ENCODE results near the gene NAGS.
"Not testable (repeated sequence)": the region's sequence is repeated elsewhere in the genome, so short reads cannot be mapped to it uniquely, and the experiment has no call there.

Gene NAGS

GRCh38 chr17:44033861-44034408 is 29.5 kb downstream of the NAGS start:
- in situ Hi-C loops (cut with MboI; ENCODE audit: low pct_unique_long_range_greater_than_20kb, low sequenced_read_pairs) = no loop called here
- peak; percentile 12 for DNase-seq

GRCh38 chr17:44034688-44035087 is 30.3 kb downstream of the NAGS start:
- in situ Hi-C loops (cut with MboI; ENCODE audit: low pct_unique_long_range_greater_than_20kb, low sequenced_read_pairs); DNase-seq: not testable (repeated sequence)

GRCh38 chr17:44037471-44037870 is 33.0 kb downstream of the NAGS start:
- DNase-seq = no peak
- in situ Hi-C loops (cut with MboI; ENCODE audit: low pct_unique_long_range_greater_than_20kb, low sequenced_read_pairs) = no loop called here

- no peak for DNase-seq
- in situ Hi-C loops (cut with MboI; ENCODE audit: low pct_unique_long_range_greater_than_20kb, low sequenced_read_pairs) = no loop called here
Observed at GRCh38 chr17:44038604-44039011, 34.2 kb downstream of the NAGS start.

GRCh38 chr17:44039829-44040635 is 35.6 kb downstream of the NAGS start:
- in situ Hi-C loops (cut with MboI; ENCODE audit: low pct_unique_long_range_greater_than_20kb, low sequenced_read_pairs) = no loop called here

GRCh38 chr17:44043272-44043696 is 38.9 kb downstream of the NAGS start:
- in situ Hi-C loops (cut with MboI; ENCODE audit: low pct_unique_long_range_greater_than_20kb, low sequenced_read_pairs) = no loop called here
- no peak for DNase-seq

More at GRCh38 chr17:44039829-44040635, 35.6 kb downstream of the NAGS start:
- no peak for DNase-seq

- in situ Hi-C loops (cut with MboI; ENCODE audit: low pct_unique_long_range_greater_than_20kb, low sequenced_read_pairs) = no loop called here
- no peak for DNase-seq
Observed at GRCh38 chr17:44044071-44044470, 39.6 kb downstream of the NAGS start.

GRCh38 chr17:44045486-44045885 is 41.1 kb downstream of the NAGS start:
- in situ Hi-C loops (cut with MboI; ENCODE audit: low pct_unique_long_range_greater_than_20kb, low sequenced_read_pairs) = no loop called here
- DNase-seq = no peak

GRCh38 chr17:44046893-44047292 is 42.5 kb downstream of the NAGS start:
- DNase-seq; in situ Hi-C loops (cut with MboI; ENCODE audit: low pct_unique_long_range_greater_than_20kb, low sequenced_read_pairs): not testable (repeated sequence)

- no peak for DNase-seq
- in situ Hi-C loops (cut with MboI; ENCODE audit: low pct_unique_long_range_greater_than_20kb, low sequenced_read_pairs) = no loop called here
Observed at GRCh38 chr17:44049294-44050060, 45.1 kb downstream of the NAGS start.

GRCh38 chr17:44053125-44053872 is 48.9 kb downstream of the NAGS start:
- in situ Hi-C loops (cut with MboI; ENCODE audit: low pct_unique_long_range_greater_than_20kb, low sequenced_read_pairs) = no loop called here
- DNase-seq = no peak

Measured in KBM-7 (cell line).